ENCODE results near the gene WDR59.
A peak's percentile ranks its signal among the peaks of the same experiment; 100 is the strongest.

WDR59 gene

DNA sequence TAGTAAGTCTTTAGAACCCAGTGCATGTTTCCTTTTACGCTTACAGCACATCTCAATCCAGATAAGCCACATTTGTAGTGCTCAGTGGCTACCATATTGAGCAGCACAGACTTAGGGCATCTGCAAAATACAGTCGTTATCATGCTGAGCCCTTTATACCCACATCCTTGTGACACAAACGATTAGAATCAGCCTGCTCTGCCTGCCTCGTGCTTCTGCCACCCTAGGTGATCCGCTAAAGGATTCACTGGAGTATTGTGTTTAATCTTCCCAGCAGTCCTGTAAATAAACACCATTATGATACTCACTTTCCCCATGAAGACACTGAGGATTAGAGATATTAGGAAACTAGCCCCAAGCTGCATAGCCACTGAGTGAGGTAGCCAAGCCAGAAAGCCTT is 159.0 kb downstream of the WDR59 start:
- H3K9me3 Mint-ChIP-seq, result peaks cover 26% of the 10 kb centered on the region
- no peaks in the 10 kb centered on the region for H3K4me1 Mint-ChIP-seq
- H3K36me3 Mint-ChIP-seq (ENCODE audit: low read depth), result peaks cover 3% of the 10 kb centered on the region
- peak overlapping the region in 1 of 3 experiments; percentile 71 for H3K27ac Mint-ChIP-seq
- H3K27me3 Mint-ChIP-seq (ENCODE audit: low read depth), result no peaks in the 10 kb centered on the region
- H3K4me3 Mint-ChIP-seq, result no peak overlapping the region
- TF ChIP-seq, protein P1, sequence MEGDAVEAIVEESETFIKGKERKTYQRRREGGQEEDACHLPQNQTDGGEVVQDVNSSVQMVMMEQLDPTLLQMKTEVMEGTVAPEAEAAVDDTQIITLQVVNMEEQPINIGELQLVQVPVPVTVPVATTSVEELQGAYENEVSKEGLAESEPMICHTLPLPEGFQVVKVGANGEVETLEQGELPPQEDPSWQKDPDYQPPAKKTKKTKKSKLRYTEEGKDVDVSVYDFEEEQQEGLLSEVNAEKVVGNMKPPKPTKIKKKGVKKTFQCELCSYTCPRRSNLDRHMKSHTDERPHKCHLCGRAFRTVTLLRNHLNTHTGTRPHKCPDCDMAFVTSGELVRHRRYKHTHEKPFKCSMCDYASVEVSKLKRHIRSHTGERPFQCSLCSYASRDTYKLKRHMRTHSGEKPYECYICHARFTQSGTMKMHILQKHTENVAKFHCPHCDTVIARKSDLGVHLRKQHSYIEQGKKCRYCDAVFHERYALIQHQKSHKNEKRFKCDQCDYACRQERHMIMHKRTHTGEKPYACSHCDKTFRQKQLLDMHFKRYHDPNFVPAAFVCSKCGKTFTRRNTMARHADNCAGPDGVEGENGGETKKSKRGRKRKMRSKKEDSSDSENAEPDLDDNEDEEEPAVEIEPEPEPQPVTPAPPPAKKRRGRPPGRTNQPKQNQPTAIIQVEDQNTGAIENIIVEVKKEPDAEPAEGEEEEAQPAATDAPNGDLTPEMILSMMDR (IDR thresholded peaks at IDR 0.05; ENCODE audit: unreplicated experiment in 3 of 3), result no peak

DNA sequence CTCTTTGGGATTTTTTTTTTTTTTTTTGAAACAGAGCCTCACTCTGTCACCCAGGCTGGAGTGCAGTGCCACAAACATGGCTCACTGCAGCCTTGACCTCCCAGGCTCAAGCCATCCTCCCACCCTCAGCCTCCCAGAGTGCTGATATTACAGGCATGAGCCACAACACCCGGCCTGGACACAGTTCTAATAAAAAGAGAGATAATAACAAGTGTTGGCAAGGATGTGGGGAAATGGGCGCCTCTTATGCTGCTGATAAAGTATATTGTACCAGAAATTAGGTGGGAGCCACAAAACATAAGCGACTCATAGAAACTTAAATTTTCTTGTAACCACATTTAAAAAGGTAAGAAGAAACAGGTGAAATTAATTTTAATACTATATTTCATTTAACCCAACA is 159.9 kb downstream of the WDR59 start:
- no peak overlapping the region for H3K27ac Mint-ChIP-seq

More for the DNA sequence above, 159.9 kb downstream of the WDR59 start:
- Mint-ChIP-seq H3K4me3 (no peak overlapping the region), H3K36me3 (ENCODE audit: low read depth) (peaks cover 3% of the 10 kb centered on the region), H3K9me3 (peaks cover 35% of the 10 kb centered on the region), H3K27me3 (ENCODE audit: low read depth) (no peaks in the 10 kb centered on the region), H3K4me1 (no peaks in the 10 kb centered on the region)
- TF ChIP-seq, protein P1 (IDR thresholded peaks at IDR 0.05; ENCODE audit: unreplicated experiment in 3 of 3), result no peak
